SJSA1 (cell line): ENCODE results near the gene ZC3H10. TPM values are rescaled to one million over a fixed set of nuclear protein-coding genes. Genes with fewer than 3 reads are reported as not detected.
"Not testable (repeated sequence)": the region's sequence is repeated elsewhere in the genome, so short reads cannot be mapped to it uniquely, and the experiment has no call there.

ENCODE experiments used
- DNase-seq, 2 experiments: peaks; one replicate each; pipeline ENCODE4 v3.0.0-alpha.2; 2015 to 2020; ENCODE audit warnings: low spot score in 2 of 2, low read depth in 1 of 2
- H3K27ac ChIP-seq: fragments of 250-450 bp; sonication (Bioruptor Pico); 2 replicates; pipeline ENCODE4 v1.5.1; 2020; ENCODE audit warnings: mild to moderate bottlenecking, moderate library complexity
- H3K27me3 ChIP-seq: fragments of 250-450 bp; sonication (Bioruptor Pico); replicated peaks from 2 replicates; pipeline ENCODE4 v1.5.1; 2020; ENCODE audit warnings: mild to moderate bottlenecking, moderate library complexity
- H3K36me3 ChIP-seq: fragments of 250-450 bp; sonication (Bioruptor Pico); 2 replicates; pipeline ENCODE4 v1.5.1; 2020; ENCODE audit warnings: mild to moderate bottlenecking
- H3K4me1 ChIP-seq: fragments of 250-450 bp; sonication (Bioruptor Pico); replicated peaks from 2 replicates; pipeline ENCODE4 v1.6.1; 2021; ENCODE audit warnings: mild to moderate bottlenecking
- H3K4me3 ChIP-seq: fragments of 250-450 bp; sonication (Bioruptor Pico); 2 replicates; pipeline ENCODE4 v1.5.1; 2020; ENCODE audit warnings: mild to moderate bottlenecking
- H3K9me3 ChIP-seq: fragments of 250-450 bp; sonication (Bioruptor Pico); replicated peaks from 2 replicates; pipeline ENCODE4 v1.5.1; 2020; ENCODE audit warnings: mild to moderate bottlenecking
- total RNA-seq: library from RNA; depleted of rRNA; stranded (reverse); fragments of >200 nt; shearing (Covaris generic); gene quantifications from 2 replicates; pipeline ENCODE4 v1.2.3, GENCODE V29; 2014

The ZC3H10 gene
- total RNA-seq, 1 experiment from 2014 or later = 3.6 TPM

- Histone ChIP-seq H3K36me3 (peaks cover 54% of the 10 kb centered on the region), H3K27me3 (no peaks in the 10 kb centered on the region), H3K27ac (no peak overlapping the region), H3K9me3 (no peaks in the 10 kb centered on the region), H3K4me1 (peaks cover 9% of the 10 kb centered on the region; the same call in 1 of the 2 replicates), H3K4me3 (peak overlapping the region; percentile 62)
- no peak for DNase-seq
Measured at GRCh38 chr12:56105609-56105902, 12.5 kb upstream of the ZC3H10 start.

GRCh38 chr12:56107242-56107641 is 10.8 kb upstream of the ZC3H10 start:
- Histone ChIP-seq H3K36me3 (peaks cover 69% of the 10 kb centered on the region), H3K4me3 (no peak overlapping the region), H3K27me3 (no peaks in the 10 kb centered on the region), H3K4me1 (peaks cover 9% of the 10 kb centered on the region; the same call in 1 of the 2 replicates), H3K27ac (no peak overlapping the region), H3K9me3 (no peaks in the 10 kb centered on the region)
- DNase-seq = no peak

- Histone ChIP-seq H3K4me1 (peaks cover 7% of the 10 kb centered on the region; the same call in 1 of the 2 replicates), H3K27ac (no peak overlapping the region), H3K4me3 (no peak overlapping the region), H3K27me3 (no peaks in the 10 kb centered on the region), H3K9me3 (no peaks in the 10 kb centered on the region), H3K36me3 (peaks cover 84% of the 10 kb centered on the region)
- no peak for DNase-seq
Measured at GRCh38 chr12:56110571-56110970, 7.5 kb upstream of the ZC3H10 start.

- peaks cover 11% of the 10 kb centered on the region for H3K4me1 ChIP-seq
- H3K9me3 ChIP-seq = no peaks in the 10 kb centered on the region
- H3K27me3 ChIP-seq = no peaks in the 10 kb centered on the region
- no peak for DNase-seq
- no peak overlapping the region for H3K4me3 ChIP-seq
- peaks cover 66% of the 10 kb centered on the region for H3K36me3 ChIP-seq
- H3K27ac ChIP-seq = no peak overlapping the region
Measured at GRCh38 chr12:56114084-56114483, 4.0 kb upstream of the ZC3H10 start.

- Histone ChIP-seq H3K4me3 (no peak overlapping the region), H3K36me3 (peaks cover 60% of the 10 kb centered on the region), H3K9me3 (no peaks in the 10 kb centered on the region), H3K4me1 (peaks cover 20% of the 10 kb centered on the region), H3K27me3 (no peaks in the 10 kb centered on the region), H3K27ac (no peak overlapping the region; the same call in 1 of the 2 replicates)
- DNase-seq = no peak
Measured at GRCh38 chr12:56115329-56115728, 2.7 kb upstream of the ZC3H10 start.

GRCh38 chr12:56116267-56117081 is 1.6 kb upstream of the ZC3H10 start, which contains the start of gene RPL41:
RPL41 (plus strand) TSS chr12:56116633.
- H3K36me3 ChIP-seq = peaks cover 60% of the 10 kb centered on the region
- H3K4me3 ChIP-seq = peak within 1 kb of the TSS; percentile 73
- DNase-seq = peak; percentile 91 to 98

GRCh38 chr12:56117082-56117706 is 872 bp upstream of the ZC3H10 start:
- Histone ChIP-seq H3K36me3 (peaks cover 54% of the 10 kb centered on the region), H3K4me1 (peaks cover 20% of the 10 kb centered on the region), H3K27ac (peak overlapping the region; percentile 83), H3K4me3 (peak overlapping the region; percentile 73)
- H3K9me3 ChIP-seq, DNase-seq, H3K27me3 ChIP-seq: not testable (repeated sequence)

More at GRCh38 chr12:56116267-56117081, 1.6 kb upstream of the ZC3H10 start, which contains the start of gene RPL41:
- no peaks in the 10 kb centered on the region for H3K27me3 ChIP-seq
- no peaks in the 10 kb centered on the region for H3K9me3 ChIP-seq
- H3K27ac ChIP-seq = peak within 1 kb of the TSS; percentile 83
- H3K4me1 ChIP-seq = peaks cover 20% of the 10 kb centered on the region

GRCh38 chr12:56118688-56119357 is 757 bp downstream of the ZC3H10 start:
- Histone ChIP-seq H3K9me3 (no peaks in the 10 kb centered on the region), H3K27me3 (no peaks in the 10 kb centered on the region), H3K36me3 (peaks cover 42% of the 10 kb centered on the region), H3K27ac (peak overlapping the region; percentile 42), H3K4me3 (peak overlapping the region; percentile 73), H3K4me1 (peaks cover 20% of the 10 kb centered on the region)
- no peak for DNase-seq

GRCh38 chr12:56119361-56119796 is 1.3 kb downstream of the ZC3H10 start:
- H3K27me3 ChIP-seq = no peaks in the 10 kb centered on the region
- H3K4me3 ChIP-seq = peak overlapping the region; percentile 73
- peaks cover 37% of the 10 kb centered on the region for H3K36me3 ChIP-seq
- no peaks in the 10 kb centered on the region for H3K9me3 ChIP-seq
- peaks cover 20% of the 10 kb centered on the region for H3K4me1 ChIP-seq
- H3K27ac ChIP-seq = no peak overlapping the region
- DNase-seq = peak; percentile 72 to 91

- no peak for DNase-seq
- H3K4me1 ChIP-seq = peaks cover 20% of the 10 kb centered on the region
- H3K4me3 ChIP-seq = no peak overlapping the region
- no peaks in the 10 kb centered on the region for H3K9me3 ChIP-seq
- H3K36me3 ChIP-seq = peaks cover 33% of the 10 kb centered on the region
- H3K27me3 ChIP-seq = no peaks in the 10 kb centered on the region
- no peak overlapping the region for H3K27ac ChIP-seq
Measured at GRCh38 chr12:56120158-56120846, 2.2 kb downstream of the ZC3H10 start.

- H3K4me1 ChIP-seq = peaks cover 26% of the 10 kb centered on the region
- no peak for DNase-seq
- H3K4me3 ChIP-seq = no peak overlapping the region
- H3K27me3 ChIP-seq = no peaks in the 10 kb centered on the region
- H3K36me3 ChIP-seq = peaks cover 32% of the 10 kb centered on the region
- H3K27ac ChIP-seq = no peak overlapping the region
- no peaks in the 10 kb centered on the region for H3K9me3 ChIP-seq
Measured at GRCh38 chr12:56121204-56121870, 3.3 kb downstream of the ZC3H10 start.

GRCh38 chr12:56122637-56123036 is 4.6 kb downstream of the ZC3H10 start:
- H3K4me3 ChIP-seq = no peak overlapping the region
- H3K36me3 ChIP-seq = peaks cover 21% of the 10 kb centered on the region
- DNase-seq = no peak
- H3K9me3 ChIP-seq = no peaks in the 10 kb centered on the region
- peaks cover 37% of the 10 kb centered on the region for H3K4me1 ChIP-seq
- no peaks in the 10 kb centered on the region for H3K27me3 ChIP-seq
- no peak overlapping the region for H3K27ac ChIP-seq

- Histone ChIP-seq H3K4me1 (peaks cover 28% of the 10 kb centered on the region), H3K27ac (no peak overlapping the region), H3K36me3 (peaks cover 19% of the 10 kb centered on the region), H3K27me3 (no peaks in the 10 kb centered on the region), H3K9me3 (no peaks in the 10 kb centered on the region), H3K4me3 (no peak overlapping the region)
- DNase-seq = no peak
Measured at GRCh38 chr12:56124133-56124532, 6.1 kb downstream of the ZC3H10 start.
